Transverse colon (tissue), 4 donors: Measurements from ENCODE around the gene HAUS3. TPM values are rescaled to one million over a fixed set of nuclear protein-coding genes. Genes with fewer than 3 reads are reported as not detected.
A peak's percentile ranks its signal among the peaks of the same experiment; 100 is the strongest.

ENCODE experiments used
- DNase-seq: peaks from one replicate; pipeline ENCODE4 v3.0.0-alpha.2; 2019
- H3K27ac ChIP-seq, 4 donors: fragments of 200-600 bp; sonication (generic); 2 replicates each; pipeline ENCODE4 v1.5.1; 2016 to 2018; ENCODE audit warnings: inconsistent platforms in 4 of 4
- H3K27me3 ChIP-seq: fragments of 200-600 bp; sonication (generic); 2 replicates; pipeline ENCODE4 v1.5.1; 2017; ENCODE audit warnings: inconsistent platforms
- H3K36me3 ChIP-seq, 4 donors: fragments of 200-600 bp; sonication (generic); 2 replicates each; pipeline ENCODE4 v1.5.1; 2017 to 2019; ENCODE audit warnings: inconsistent platforms in 4 of 4
- H3K4me1 ChIP-seq, 4 donors: fragments of 200-600 bp; sonication (generic); 2 replicates each; pipeline ENCODE4 v1.5.1; 2017 to 2020; ENCODE audit warnings: inconsistent platforms in 4 of 4
- H3K4me3 ChIP-seq, 4 donors: fragments of 200-600 bp; sonication (generic); 1 replicate in 1 of 4; 2 replicates in 3 of 4; pipeline versions ENCODE4 v1.5.1 to v1.6.1; 2017 to 2019; ENCODE audit warnings: inconsistent platforms in 4 of 4
- H3K9me3 ChIP-seq, 2 donors: fragments of 200-600 bp; sonication (generic); 2 replicates each; pipeline ENCODE4 v1.5.1; 2017 to 2019; ENCODE audit warnings: inconsistent platforms in 2 of 2
- EP300 ChIP-seq: sonication (generic); formaldehyde crosslinking; IDR thresholded peaks from one replicate; pipeline ENCODE4 v1.6.1; 2017; ENCODE audit warnings: antibody characterized with exemption, low read depth
- POLR2A ChIP-seq: fragments of 450-650 bp; IDR thresholded peaks from one replicate; pipeline ENCODE4 v1.6.1; 2016; ENCODE audit warnings: antibody characterized with exemption, mild to moderate bottlenecking, moderate library complexity
- POLR2AphosphoS5 ChIP-seq, 3 donors: sonication (generic); formaldehyde crosslinking; IDR thresholded peaks; one replicate each; pipeline ENCODE4 v1.6.1; 2016; ENCODE audit warnings: antibody characterized with exemption in 3 of 3
- WGBS, 2 donors: methylation state at CpG; one replicate each; pipeline ENCODE4 v1.1.5; 2018; ENCODE audit warnings: low coverage in 1 of 2; 5-methylcytosine and 5-hydroxymethylcytosine counted together
- in situ Hi-C, 4 donors: fragments of 200-750 bp; cut with MboI; loops; one replicate each; pipeline versions ENCODE4 v1.15.0 to v1.15.1; 2017; ENCODE audit warnings: low sequenced_read_pairs in 3 of 4, low pct_ligation_motif_present in 1 of 4, low pct_unique_long_range_greater_than_20kb in 1 of 4
- intact Hi-C: fragments of 100-400 bp; cut with DNase I; formaldehyde crosslinking; loops from one replicate; pipeline ENCODE4 v1.15.1; 2023; ENCODE audit warnings: low total_unique reads
- total RNA-seq, 4 donors: library from RNA; depleted of rRNA; stranded (reverse); fragments of >200 nt; gene quantifications; one replicate each; pipeline ENCODE4 v1.1.0, GENCODE V29; 2016
- TF ChIP-seq, protein P1 (sequence below), 5 experiments: fragments of 200-600 bp in 3 of 5; fragments of 450-650 bp in 2 of 5; sonication (generic) in 3 of 5; IDR thresholded peaks; 1 replicate in 2 of 5; 2 replicates in 3 of 5; pipeline ENCODE4 v1.5.1; 2016 to 2017; ENCODE audit warnings: antibody characterized with exemption in 5 of 5, inconsistent platforms in 3 of 5, mild to moderate bottlenecking in 2 of 5, moderate library complexity in 1 of 5

HAUS3 gene
- total RNA-seq, 4 donors from 2014 or later = 2.0 to 18.0 (median 11.3) TPM

DNA sequence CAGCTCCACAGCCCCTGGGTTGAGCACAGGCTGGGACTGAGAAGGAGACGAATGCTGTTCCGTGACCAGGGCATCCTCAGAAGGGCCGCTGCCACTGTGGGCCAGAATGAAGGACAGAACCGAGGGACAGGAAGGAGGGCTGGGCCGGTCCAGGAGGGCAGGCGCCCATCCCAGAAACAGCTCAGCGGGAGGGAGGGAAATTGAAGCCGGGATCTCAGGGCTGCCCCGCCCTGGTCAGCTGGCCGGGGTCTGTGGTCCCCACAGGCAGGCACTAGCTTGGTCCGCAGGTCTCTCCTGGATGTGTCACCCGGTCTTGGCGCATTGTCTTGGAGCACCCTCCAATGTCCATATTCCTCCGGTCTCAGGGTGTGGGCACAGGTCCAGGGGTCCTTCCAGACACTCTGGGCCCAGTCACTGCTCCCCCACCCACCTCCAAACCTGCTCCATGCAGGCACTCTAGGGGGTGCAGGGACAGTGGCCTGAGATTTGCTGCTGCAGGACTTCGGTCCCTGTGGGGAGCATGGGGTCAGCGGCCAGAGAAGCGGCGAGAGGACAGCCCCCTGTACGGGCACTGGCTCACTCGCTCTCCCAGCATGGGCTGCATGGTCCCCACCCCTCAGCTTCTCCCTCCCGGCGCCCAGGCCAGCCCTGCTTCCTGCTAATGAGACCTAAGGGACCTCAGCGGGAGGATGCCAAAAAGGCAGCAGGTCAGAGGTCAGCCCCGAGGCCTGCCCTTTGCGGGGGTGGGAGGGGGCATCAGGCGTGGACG is 43.9 kb upstream of the HAUS3 start:
- no peaks in the 10 kb centered on the region for H3K4me1 ChIP-seq
- peak; percentile 4 for DNase-seq
- in situ Hi-C loops = no loop called here
- intact Hi-C loops = no loop called here
- no peaks in the 10 kb centered on the region for H3K36me3 ChIP-seq
- H3K9me3 ChIP-seq = no peaks in the 10 kb centered on the region
- WGBS, 2 donors = 82% methylated on average over 26 of the region's 27 CpGs; no CpG with 5 or more reads in 1 of the 2 donors
- TF ChIP-seq, protein P1, sequence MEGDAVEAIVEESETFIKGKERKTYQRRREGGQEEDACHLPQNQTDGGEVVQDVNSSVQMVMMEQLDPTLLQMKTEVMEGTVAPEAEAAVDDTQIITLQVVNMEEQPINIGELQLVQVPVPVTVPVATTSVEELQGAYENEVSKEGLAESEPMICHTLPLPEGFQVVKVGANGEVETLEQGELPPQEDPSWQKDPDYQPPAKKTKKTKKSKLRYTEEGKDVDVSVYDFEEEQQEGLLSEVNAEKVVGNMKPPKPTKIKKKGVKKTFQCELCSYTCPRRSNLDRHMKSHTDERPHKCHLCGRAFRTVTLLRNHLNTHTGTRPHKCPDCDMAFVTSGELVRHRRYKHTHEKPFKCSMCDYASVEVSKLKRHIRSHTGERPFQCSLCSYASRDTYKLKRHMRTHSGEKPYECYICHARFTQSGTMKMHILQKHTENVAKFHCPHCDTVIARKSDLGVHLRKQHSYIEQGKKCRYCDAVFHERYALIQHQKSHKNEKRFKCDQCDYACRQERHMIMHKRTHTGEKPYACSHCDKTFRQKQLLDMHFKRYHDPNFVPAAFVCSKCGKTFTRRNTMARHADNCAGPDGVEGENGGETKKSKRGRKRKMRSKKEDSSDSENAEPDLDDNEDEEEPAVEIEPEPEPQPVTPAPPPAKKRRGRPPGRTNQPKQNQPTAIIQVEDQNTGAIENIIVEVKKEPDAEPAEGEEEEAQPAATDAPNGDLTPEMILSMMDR (IDR thresholded peaks at IDR 0.05) = no peak
- no peak for TF ChIP-seq EP300
- TF ChIP-seq POLR2AphosphoS5 (IDR thresholded peaks at IDR 0.05) = no peak
- no peak for TF ChIP-seq POLR2A
- H3K27ac ChIP-seq = no peak overlapping the region
- no peaks in the 10 kb centered on the region for H3K27me3 ChIP-seq
- H3K4me3 ChIP-seq = no peak overlapping the region

DNA sequence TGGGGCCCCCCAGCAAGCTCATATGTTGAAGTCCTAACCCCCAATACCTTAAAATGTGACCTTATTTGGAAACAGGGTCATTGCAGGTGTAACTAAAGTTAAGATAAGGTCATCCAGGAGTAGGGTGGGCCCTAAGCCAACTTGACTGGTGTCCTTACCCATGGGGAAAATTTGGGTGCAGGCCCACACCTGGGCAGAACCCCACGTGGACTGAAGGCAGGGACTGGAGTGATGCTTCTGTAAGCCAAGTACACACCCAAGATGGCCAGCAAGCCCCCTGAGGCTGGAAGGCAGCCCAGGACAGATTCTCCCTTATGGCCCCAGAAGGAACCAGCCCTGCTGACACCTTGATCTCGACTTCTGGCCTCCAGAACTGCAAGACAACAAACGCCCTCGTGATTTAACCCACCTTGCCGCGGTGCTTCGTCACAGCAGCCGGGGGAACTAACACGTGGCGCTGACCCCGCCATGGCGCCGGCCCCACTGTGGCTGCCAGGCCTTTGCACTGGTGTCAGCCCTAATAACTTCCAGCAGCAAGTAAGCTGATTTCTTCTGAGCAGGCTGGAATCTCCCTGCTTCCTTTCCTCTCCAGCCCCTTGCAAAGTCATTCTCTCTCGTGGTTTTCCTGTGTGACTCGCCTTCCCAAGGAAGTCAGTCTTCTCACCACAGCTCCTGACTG is 43.2 kb upstream of the HAUS3 start:
- H3K4me3 ChIP-seq = no peak overlapping the region
- WGBS, 2 donors = 89% methylated on average over 15 of the region's 15 CpGs; no CpG with 5 or more reads in 1 of the 2 donors
- TF ChIP-seq EP300 = no peak
- TF ChIP-seq, protein P1 (IDR thresholded peaks at IDR 0.05) = no peak
- TF ChIP-seq POLR2AphosphoS5 (IDR thresholded peaks at IDR 0.05) = no peak
- TF ChIP-seq POLR2A = no peak
- no peak for DNase-seq
- no peaks in the 10 kb centered on the region for H3K9me3 ChIP-seq
- in situ Hi-C loops (no loop called here), intact Hi-C loops (no loop called here)
- H3K36me3 ChIP-seq = no peaks in the 10 kb centered on the region
- no peak overlapping the region for H3K27ac ChIP-seq
- no peaks in the 10 kb centered on the region for H3K27me3 ChIP-seq
- H3K4me1 ChIP-seq = no peaks in the 10 kb centered on the region

DNA sequence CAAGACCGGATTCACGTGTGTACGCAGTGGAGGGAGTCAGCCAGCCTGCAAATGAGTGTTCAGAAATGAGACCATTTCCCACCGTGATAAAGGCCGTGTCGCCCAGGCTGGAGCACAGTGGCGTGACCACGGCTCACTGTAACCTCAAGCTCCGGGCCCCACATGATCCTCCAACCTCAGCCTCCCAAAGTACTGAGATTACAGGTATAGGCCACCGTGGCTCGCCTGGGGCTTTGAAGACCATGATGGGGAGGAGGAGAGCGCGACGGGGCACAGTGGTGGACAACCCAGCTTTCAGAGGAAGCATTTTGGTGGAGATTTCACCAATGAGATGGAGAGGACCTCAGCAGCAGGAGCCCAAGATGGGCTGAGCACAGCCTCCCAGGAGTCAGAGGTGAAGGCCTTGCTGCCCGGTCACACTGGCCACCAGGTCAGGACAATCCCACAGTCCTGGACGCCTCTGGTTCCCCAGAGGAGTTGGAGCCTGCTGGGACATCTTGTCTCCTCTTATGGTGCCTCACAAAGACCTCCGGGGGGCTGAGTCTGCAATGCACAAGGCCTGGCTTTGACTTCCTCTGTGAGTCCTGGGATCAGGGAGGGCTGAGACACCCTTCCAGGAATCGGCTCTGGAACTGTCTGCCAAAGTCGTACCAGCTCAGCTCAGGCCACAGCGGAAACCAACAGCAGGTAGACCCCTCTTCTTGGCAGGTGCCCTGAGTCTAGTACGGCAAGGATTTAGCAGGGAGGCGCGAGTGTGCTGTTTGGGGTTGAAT is 42.4 kb upstream of the HAUS3 start:
- in situ Hi-C loops = no loop called here

More for the DNA sequence above, 42.4 kb upstream of the HAUS3 start:
- no peaks in the 10 kb centered on the region for H3K36me3 ChIP-seq
- no peaks in the 10 kb centered on the region for H3K27me3 ChIP-seq
- H3K4me1 ChIP-seq = no peaks in the 10 kb centered on the region
- WGBS, 2 donors = 95% methylated on average over 22 of the region's 23 CpGs; no CpG with 5 or more reads in 1 of the 2 donors
- H3K4me3 ChIP-seq = no peak overlapping the region
- TF ChIP-seq POLR2AphosphoS5 (IDR thresholded peaks at IDR 0.05) (no peak), EP300 (no peak), POLR2A (no peak)
- TF ChIP-seq, protein P1 (IDR thresholded peaks at IDR 0.05) = no peak
- intact Hi-C loops = no loop called here
- no peak overlapping the region for H3K27ac ChIP-seq
- H3K9me3 ChIP-seq = no peaks in the 10 kb centered on the region
- DNase-seq = no peak
